ENCODE measurements around the gene TSEN54.

TSEN54 gene

GRCh38 chr17:75499313-75500022 lies 16.9 kb upstream of the TSEN54 start:
- H3K4me3 ChIP-seq (ENCODE audit: low read depth, low read length), result no peak overlapping the region
- in situ Hi-C loops (cut with HindIII; ENCODE audit: low sequenced_read_pairs), result no loop called here
- no peak for DNase-seq (ENCODE audit: low read depth)
- no peak for TF ChIP-seq CTCF (IDR thresholded peaks at IDR 0.05; ENCODE audit: low read depth, low read length, missing control alignments)

- TF ChIP-seq CTCF (IDR thresholded peaks at IDR 0.05; ENCODE audit: low read depth, low read length, missing control alignments), result no peak
- in situ Hi-C loops (cut with HindIII; ENCODE audit: low sequenced_read_pairs), result no loop called here
- H3K4me3 ChIP-seq (ENCODE audit: low read depth, low read length), result no peak overlapping the region
Measured at GRCh38 chr17:75500419-75501216, 15.7 kb upstream of the TSEN54 start.

GRCh38 chr17:75501378-75502071 lies 14.8 kb upstream of the TSEN54 start:
- no peak for DNase-seq (ENCODE audit: low read depth)
- in situ Hi-C loops (cut with HindIII; ENCODE audit: low sequenced_read_pairs), result no loop called here
- H3K4me3 ChIP-seq (ENCODE audit: low read depth, low read length), result no peak overlapping the region
- no peak for TF ChIP-seq CTCF (IDR thresholded peaks at IDR 0.05; ENCODE audit: low read depth, low read length, missing control alignments)

More at GRCh38 chr17:75500419-75501216, 15.7 kb upstream of the TSEN54 start:
- no peak for DNase-seq (ENCODE audit: low read depth)

GRCh38 chr17:75502072-75502720 lies 14.1 kb upstream of the TSEN54 start:
- TF ChIP-seq CTCF (IDR thresholded peaks at IDR 0.05; ENCODE audit: low read depth, low read length, missing control alignments), result no peak
- H3K4me3 ChIP-seq (ENCODE audit: low read depth, low read length), result no peak overlapping the region
- no peak for DNase-seq (ENCODE audit: low read depth)
- in situ Hi-C loops (cut with HindIII; ENCODE audit: low sequenced_read_pairs), result no loop called here

GRCh38 chr17:75502721-75503329 lies 13.5 kb upstream of the TSEN54 start:
- TF ChIP-seq CTCF (IDR thresholded peaks at IDR 0.05; ENCODE audit: low read depth, low read length, missing control alignments), result no peak
- no peak for DNase-seq (ENCODE audit: low read depth)
- in situ Hi-C loops (cut with HindIII; ENCODE audit: low sequenced_read_pairs), result no loop called here
- H3K4me3 ChIP-seq (ENCODE audit: low read depth, low read length), result no peak overlapping the region
